ENCODE data around the gene DCK.

DCK gene

GRCh38 chr4:70984106-70984505 is 9.3 kb upstream of the DCK start:
- TF ChIP-seq CTCF (conservative IDR thresholded peaks at IDR 0.05; ENCODE audit: low read depth, low read length), result no peak
- H3K36me3 ChIP-seq (ENCODE audit: insufficient read depth), result no peaks in the 10 kb centered on the region
- no peaks in the 10 kb centered on the region for H3K4me1 ChIP-seq (ENCODE audit: low read depth, poor library complexity, severe bottlenecking)
- H4K20me1 ChIP-seq (ENCODE audit: insufficient read depth), result no peaks in the 10 kb centered on the region
- no peak overlapping the region for H2AFZ ChIP-seq (ENCODE audit: low read depth)
- H3K27ac ChIP-seq, result no peak overlapping the region
- H3K4me2 ChIP-seq, result no peak overlapping the region
- H3K9ac ChIP-seq, result no peak overlapping the region
- H3K4me3 ChIP-seq (IDR thresholded peaks at IDR 0.05; ENCODE audit: insufficient read depth, low read depth, low read length), result no peak overlapping the region
- no peaks in the 10 kb centered on the region for H3K27me3 ChIP-seq (ENCODE audit: insufficient read depth, low read depth)
- no peaks in the 10 kb centered on the region for H3K79me2 ChIP-seq (ENCODE audit: insufficient read depth, low read depth)

GRCh38 chr4:70984589-70984988 is 8.9 kb upstream of the DCK start:
- Histone ChIP-seq H4K20me1 (ENCODE audit: insufficient read depth) (no peaks in the 10 kb centered on the region), H3K27ac (no peak overlapping the region), H3K9ac (no peak overlapping the region), H3K4me2 (no peak overlapping the region), H3K4me3 (IDR thresholded peaks at IDR 0.05; ENCODE audit: insufficient read depth, low read depth, low read length) (no peak overlapping the region), H2AFZ (ENCODE audit: low read depth) (no peak overlapping the region), H3K79me2 (ENCODE audit: insufficient read depth, low read depth) (no peaks in the 10 kb centered on the region), H3K36me3 (ENCODE audit: insufficient read depth) (no peaks in the 10 kb centered on the region), H3K4me1 (ENCODE audit: low read depth, poor library complexity, severe bottlenecking) (no peaks in the 10 kb centered on the region), H3K27me3 (ENCODE audit: insufficient read depth, low read depth) (no peaks in the 10 kb centered on the region)
- no peak for TF ChIP-seq CTCF (conservative IDR thresholded peaks at IDR 0.05; ENCODE audit: low read depth, low read length)

- Histone ChIP-seq H3K27me3 (ENCODE audit: insufficient read depth, low read depth) (no peaks in the 10 kb centered on the region), H3K27ac (no peak overlapping the region), H3K79me2 (ENCODE audit: insufficient read depth, low read depth) (peaks cover 28% of the 10 kb centered on the region), H3K36me3 (ENCODE audit: insufficient read depth) (no peaks in the 10 kb centered on the region), H3K9ac (no peak overlapping the region), H3K4me1 (ENCODE audit: low read depth, poor library complexity, severe bottlenecking) (peaks cover 35% of the 10 kb centered on the region), H3K4me2 (no peak overlapping the region), H2AFZ (ENCODE audit: low read depth) (no peak overlapping the region), H4K20me1 (ENCODE audit: insufficient read depth) (no peaks in the 10 kb centered on the region), H3K4me3 (IDR thresholded peaks at IDR 0.05; ENCODE audit: insufficient read depth, low read depth, low read length) (no peak overlapping the region)
- no peak for TF ChIP-seq CTCF (conservative IDR thresholded peaks at IDR 0.05; ENCODE audit: low read depth, low read length)
These were observed 1.9 kb upstream of the DCK start for GRCh38 chr4:70991596-70991995.

GRCh38 chr4:70992391-70992881 is 1.0 kb upstream of the DCK start:
- Histone ChIP-seq H3K4me2 (peak overlapping the region; percentile 72), H3K36me3 (ENCODE audit: insufficient read depth) (no peaks in the 10 kb centered on the region), H3K9ac (peak overlapping the region; percentile 77; the same call in 1 of the 2 replicates), H4K20me1 (ENCODE audit: insufficient read depth) (no peaks in the 10 kb centered on the region), H3K27me3 (ENCODE audit: insufficient read depth, low read depth) (no peaks in the 10 kb centered on the region), H3K4me1 (ENCODE audit: low read depth, poor library complexity, severe bottlenecking) (peaks cover 43% of the 10 kb centered on the region), H2AFZ (ENCODE audit: low read depth) (peak overlapping the region; percentile 71), H3K79me2 (ENCODE audit: insufficient read depth, low read depth) (peaks cover 37% of the 10 kb centered on the region), H3K4me3 (IDR thresholded peaks at IDR 0.05; ENCODE audit: insufficient read depth, low read depth, low read length) (peak overlapping the region; percentile 81), H3K27ac (peak overlapping the region; percentile 57; the same call in 1 of the 2 replicates)
- no peak for TF ChIP-seq CTCF (conservative IDR thresholded peaks at IDR 0.05; ENCODE audit: low read depth, low read length)

Data from KMS-11 (cell line).